ENCODE measurements around the gene FBXO34.

DNA sequence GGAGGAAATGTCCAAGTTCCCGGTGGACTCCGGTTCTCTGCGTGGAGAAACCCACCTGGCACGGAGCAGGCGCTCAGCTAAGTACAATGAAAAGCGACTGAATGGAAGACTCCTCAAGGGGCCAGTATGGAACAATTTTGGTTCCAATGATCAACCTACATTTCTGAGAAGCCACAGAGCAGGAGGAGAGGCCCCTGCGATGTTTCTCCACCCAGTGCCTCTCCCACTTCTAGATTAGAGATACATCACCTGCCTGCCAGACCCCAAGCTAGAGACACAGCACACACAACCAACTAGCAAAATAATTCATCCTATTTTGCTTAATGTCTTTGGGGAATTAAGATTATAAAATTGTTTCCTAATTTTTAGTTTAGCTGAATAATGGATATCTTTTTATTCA, 101.6 kb downstream of the FBXO34 start:
- TF ChIP-seq, protein P1, sequence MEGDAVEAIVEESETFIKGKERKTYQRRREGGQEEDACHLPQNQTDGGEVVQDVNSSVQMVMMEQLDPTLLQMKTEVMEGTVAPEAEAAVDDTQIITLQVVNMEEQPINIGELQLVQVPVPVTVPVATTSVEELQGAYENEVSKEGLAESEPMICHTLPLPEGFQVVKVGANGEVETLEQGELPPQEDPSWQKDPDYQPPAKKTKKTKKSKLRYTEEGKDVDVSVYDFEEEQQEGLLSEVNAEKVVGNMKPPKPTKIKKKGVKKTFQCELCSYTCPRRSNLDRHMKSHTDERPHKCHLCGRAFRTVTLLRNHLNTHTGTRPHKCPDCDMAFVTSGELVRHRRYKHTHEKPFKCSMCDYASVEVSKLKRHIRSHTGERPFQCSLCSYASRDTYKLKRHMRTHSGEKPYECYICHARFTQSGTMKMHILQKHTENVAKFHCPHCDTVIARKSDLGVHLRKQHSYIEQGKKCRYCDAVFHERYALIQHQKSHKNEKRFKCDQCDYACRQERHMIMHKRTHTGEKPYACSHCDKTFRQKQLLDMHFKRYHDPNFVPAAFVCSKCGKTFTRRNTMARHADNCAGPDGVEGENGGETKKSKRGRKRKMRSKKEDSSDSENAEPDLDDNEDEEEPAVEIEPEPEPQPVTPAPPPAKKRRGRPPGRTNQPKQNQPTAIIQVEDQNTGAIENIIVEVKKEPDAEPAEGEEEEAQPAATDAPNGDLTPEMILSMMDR (IDR thresholded peaks at IDR 0.05): no peak
- no peak for TF ChIP-seq POLR2A (IDR thresholded peaks at IDR 0.05)

Measured in esophagus squamous epithelium (tissue), 4 donors.